ENCODE results near the gene SLC27A2. TPM values are rescaled to one million over a fixed set of nuclear protein-coding genes. Genes with fewer than 3 reads are reported as not detected.

The SLC27A2 gene
- total RNA-seq, 2 donors from 2014 or later = not detected

DNA sequence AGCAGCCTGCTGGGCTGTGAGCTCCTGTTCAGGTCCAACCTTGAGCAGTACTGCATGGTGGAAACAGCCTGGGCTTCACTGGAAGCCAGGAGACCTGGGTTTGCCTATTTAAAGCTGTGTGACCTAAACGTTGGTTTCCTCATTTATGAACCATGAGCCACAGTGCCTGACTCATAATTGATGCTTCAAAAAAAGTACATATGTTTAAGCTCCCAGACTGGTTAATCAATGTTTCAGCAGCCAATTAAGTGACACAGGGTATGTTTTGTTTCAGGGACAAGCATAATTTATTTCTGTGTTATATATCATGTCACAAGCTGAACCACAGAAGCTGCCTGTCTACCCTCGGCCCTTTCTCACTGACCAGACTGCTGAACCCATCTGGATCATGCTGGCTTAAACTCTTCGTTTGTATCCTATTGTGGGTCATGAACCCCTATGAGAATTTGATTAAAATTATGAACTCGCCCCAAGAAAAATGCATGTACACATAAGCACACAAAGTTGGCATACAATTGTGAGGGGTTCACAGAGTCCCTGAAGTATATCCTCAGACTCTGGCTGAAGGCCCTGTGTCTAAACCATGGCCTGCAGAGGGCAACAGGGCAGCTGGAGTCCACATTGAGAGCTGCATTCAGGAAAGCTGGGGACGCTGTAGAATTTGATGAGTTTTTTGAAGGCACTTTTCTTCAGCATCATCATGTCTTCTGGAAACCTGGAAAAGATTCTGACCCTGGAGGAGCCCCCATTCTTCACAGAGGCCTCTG lies 59.9 kb downstream of the SLC27A2 start:
- no peaks in the 10 kb centered on the region for H3K4me1 ChIP-seq
- TF ChIP-seq, protein P1, sequence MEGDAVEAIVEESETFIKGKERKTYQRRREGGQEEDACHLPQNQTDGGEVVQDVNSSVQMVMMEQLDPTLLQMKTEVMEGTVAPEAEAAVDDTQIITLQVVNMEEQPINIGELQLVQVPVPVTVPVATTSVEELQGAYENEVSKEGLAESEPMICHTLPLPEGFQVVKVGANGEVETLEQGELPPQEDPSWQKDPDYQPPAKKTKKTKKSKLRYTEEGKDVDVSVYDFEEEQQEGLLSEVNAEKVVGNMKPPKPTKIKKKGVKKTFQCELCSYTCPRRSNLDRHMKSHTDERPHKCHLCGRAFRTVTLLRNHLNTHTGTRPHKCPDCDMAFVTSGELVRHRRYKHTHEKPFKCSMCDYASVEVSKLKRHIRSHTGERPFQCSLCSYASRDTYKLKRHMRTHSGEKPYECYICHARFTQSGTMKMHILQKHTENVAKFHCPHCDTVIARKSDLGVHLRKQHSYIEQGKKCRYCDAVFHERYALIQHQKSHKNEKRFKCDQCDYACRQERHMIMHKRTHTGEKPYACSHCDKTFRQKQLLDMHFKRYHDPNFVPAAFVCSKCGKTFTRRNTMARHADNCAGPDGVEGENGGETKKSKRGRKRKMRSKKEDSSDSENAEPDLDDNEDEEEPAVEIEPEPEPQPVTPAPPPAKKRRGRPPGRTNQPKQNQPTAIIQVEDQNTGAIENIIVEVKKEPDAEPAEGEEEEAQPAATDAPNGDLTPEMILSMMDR (IDR thresholded peaks at IDR 0.05) = no peak

GRCh38 chr15:50244153-50244552 lies 62.2 kb downstream of the SLC27A2 start:
- H3K9me3 ChIP-seq = no peaks in the 10 kb centered on the region
- DNase-seq (ENCODE audit: low spot score) = no peak

More for the DNA sequence above, 59.9 kb downstream of the SLC27A2 start:
- H3K36me3 ChIP-seq = no peaks in the 10 kb centered on the region
- H3K27me3 ChIP-seq = no peaks in the 10 kb centered on the region
- H3K9me3 ChIP-seq = no peaks in the 10 kb centered on the region
- no peak for DNase-seq (ENCODE audit: low spot score)
- no peak overlapping the region for H3K27ac ChIP-seq
- H3K4me3 ChIP-seq = no peak overlapping the region

GRCh38 chr15:50244959-50245624 lies 63.1 kb downstream of the SLC27A2 start:
- Histone ChIP-seq H3K4me3 (no peak overlapping the region), H3K27ac (no peak overlapping the region), H3K4me1 (no peaks in the 10 kb centered on the region), H3K27me3 (no peaks in the 10 kb centered on the region), H3K36me3 (no peaks in the 10 kb centered on the region), H3K9me3 (no peaks in the 10 kb centered on the region)
- DNase-seq (ENCODE audit: low spot score) = no peak
- TF ChIP-seq, protein P1 (IDR thresholded peaks at IDR 0.05) = no peak

More at GRCh38 chr15:50244153-50244552, 62.2 kb downstream of the SLC27A2 start:
- H3K4me3 ChIP-seq = no peak overlapping the region
- no peaks in the 10 kb centered on the region for H3K36me3 ChIP-seq
- TF ChIP-seq, protein P1 (IDR thresholded peaks at IDR 0.05) = no peak
- no peaks in the 10 kb centered on the region for H3K4me1 ChIP-seq
- no peak overlapping the region for H3K27ac ChIP-seq
- H3K27me3 ChIP-seq = no peaks in the 10 kb centered on the region

DNA sequence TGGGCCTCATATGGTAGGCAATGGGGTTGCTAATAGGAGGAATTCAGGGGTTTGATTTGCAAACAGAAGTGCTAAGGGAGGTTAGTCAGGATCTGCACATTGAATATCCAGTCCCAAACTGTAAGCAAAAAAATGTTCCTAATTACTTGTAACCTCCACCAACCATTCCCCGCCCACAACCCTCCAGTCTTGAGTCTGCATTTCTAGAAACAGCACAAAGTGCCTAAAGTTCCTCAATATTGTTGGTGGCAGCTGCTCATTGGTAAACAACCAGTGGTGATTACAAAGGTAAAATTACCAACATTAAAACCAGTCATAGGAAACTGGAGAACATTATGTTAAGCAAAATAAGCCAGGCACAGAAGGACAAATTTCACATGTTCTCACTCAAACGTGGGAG lies 64.6 kb downstream of the SLC27A2 start:
- Histone ChIP-seq H3K27ac (no peak overlapping the region), H3K27me3 (no peaks in the 10 kb centered on the region), H3K4me3 (no peak overlapping the region), H3K4me1 (peaks cover 0 to 8% of the 10 kb centered on the region in 2 donors), H3K36me3 (no peaks in the 10 kb centered on the region), H3K9me3 (no peaks in the 10 kb centered on the region)
- DNase-seq (ENCODE audit: low spot score) = no peak
- TF ChIP-seq, protein P1 (IDR thresholded peaks at IDR 0.05) = no peak

DNA sequence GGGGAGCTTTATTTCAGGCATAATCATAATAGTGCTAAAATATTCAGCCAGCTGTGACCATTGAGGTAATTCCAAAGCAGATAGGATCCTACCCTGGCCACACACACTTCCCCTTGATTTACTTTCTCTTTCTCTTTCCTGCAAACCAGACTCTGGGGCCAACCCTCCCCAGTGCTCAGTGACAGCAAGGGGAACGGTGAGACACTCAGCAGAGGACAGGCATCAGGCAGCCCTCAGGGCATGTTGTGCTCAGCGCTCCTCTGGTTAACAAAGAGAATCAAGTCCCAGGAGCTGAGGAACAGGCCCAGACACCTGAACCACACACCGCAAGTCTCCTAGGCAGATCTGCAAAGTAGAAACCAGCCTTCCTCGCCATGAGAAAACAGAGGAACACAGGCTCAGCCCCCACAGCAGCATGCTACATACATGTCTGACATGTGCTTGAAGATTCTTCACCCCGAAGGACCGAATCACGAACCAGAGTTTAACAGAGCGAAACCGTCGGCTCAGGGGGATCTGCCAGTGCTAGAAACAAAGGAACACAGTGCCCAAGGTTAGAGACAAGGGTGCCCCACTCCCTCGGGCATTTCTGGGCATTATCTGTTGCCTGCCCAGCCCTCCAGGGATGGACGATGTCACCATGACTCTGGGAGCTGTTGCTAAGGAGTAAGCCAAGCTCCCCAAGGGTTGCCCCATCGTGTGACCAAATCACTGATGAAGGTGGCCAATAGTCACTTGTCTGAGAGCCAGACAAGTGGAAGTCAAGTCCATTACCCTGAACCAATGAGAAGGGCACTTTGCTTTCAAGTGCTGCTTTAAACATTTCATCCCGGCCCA lies 66.0 kb downstream of the SLC27A2 start:
- no peak overlapping the region for H3K27ac ChIP-seq

More for the DNA sequence above, 66.0 kb downstream of the SLC27A2 start:
- TF ChIP-seq, protein P1 (IDR thresholded peaks at IDR 0.05) = no peak
- Histone ChIP-seq H3K4me1 (peaks cover 0 to 8% of the 10 kb centered on the region in 2 donors), H3K4me3 (no peak overlapping the region), H3K27me3 (no peaks in the 10 kb centered on the region), H3K36me3 (no peaks in the 10 kb centered on the region), H3K9me3 (no peaks in the 10 kb centered on the region)
- DNase-seq (ENCODE audit: low spot score) = no peak

All from right atrium auricular region (tissue), 2 donors.